OCI-LY7 (cell line): ENCODE measurements around the gene THAP8.

Experiments used
- EZH2phosphoT487 ChIP-seq: fragments of 200-600 bp; sonication (generic); IDR thresholded peaks from 2 replicates; pipeline ENCODE4 v1.6.1; 2018; ENCODE audit warnings: low read depth, borderline replicate concordance, mild to moderate bottlenecking, mixed run types, antibody characterized with exemption, low read length, moderate library complexity, mixed read lengths
- TF ChIP-seq, protein P1 (sequence below): fragments of 200-600 bp; sonication (generic); conservative IDR thresholded peaks from 2 replicates; pipeline ENCODE4 v1.5.1; 2014; ENCODE audit warnings: mild to moderate bottlenecking, antibody characterized with exemption, low read length, moderate library complexity, mixed read lengths

DNA sequence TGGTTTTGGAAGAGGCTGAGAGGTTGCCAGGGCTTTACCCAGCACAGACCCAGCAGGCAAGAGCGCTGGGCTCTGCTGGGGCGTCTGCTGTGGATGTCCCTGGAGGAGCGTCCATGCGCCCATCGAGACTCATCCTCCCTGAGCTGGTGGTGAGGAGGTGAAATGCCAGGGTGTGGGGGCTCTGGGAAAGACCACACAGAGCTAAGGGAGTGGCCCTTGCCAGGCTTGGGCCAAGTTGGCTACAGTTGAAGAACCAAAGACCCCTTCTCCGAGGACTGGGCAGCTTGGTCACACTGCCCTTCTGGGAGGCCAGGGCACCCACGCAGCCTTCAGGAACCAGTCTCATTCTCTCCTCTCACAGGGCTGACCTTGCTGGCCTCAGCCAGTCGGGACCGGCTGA lies 32.2 kb upstream of the THAP8 start:
- no peak for TF ChIP-seq EZH2phosphoT487
- TF ChIP-seq, protein P1, sequence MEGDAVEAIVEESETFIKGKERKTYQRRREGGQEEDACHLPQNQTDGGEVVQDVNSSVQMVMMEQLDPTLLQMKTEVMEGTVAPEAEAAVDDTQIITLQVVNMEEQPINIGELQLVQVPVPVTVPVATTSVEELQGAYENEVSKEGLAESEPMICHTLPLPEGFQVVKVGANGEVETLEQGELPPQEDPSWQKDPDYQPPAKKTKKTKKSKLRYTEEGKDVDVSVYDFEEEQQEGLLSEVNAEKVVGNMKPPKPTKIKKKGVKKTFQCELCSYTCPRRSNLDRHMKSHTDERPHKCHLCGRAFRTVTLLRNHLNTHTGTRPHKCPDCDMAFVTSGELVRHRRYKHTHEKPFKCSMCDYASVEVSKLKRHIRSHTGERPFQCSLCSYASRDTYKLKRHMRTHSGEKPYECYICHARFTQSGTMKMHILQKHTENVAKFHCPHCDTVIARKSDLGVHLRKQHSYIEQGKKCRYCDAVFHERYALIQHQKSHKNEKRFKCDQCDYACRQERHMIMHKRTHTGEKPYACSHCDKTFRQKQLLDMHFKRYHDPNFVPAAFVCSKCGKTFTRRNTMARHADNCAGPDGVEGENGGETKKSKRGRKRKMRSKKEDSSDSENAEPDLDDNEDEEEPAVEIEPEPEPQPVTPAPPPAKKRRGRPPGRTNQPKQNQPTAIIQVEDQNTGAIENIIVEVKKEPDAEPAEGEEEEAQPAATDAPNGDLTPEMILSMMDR: no peak
